Mononuclear cell (primary cell): ENCODE results near the gene RBM42. TPM values are rescaled to one million over a fixed set of nuclear protein-coding genes. Genes with fewer than 3 reads are reported as not detected.

ENCODE experiments used
- H3K27me3 ChIP-seq: 2 replicates; pipeline ENCODE4 v1.6.0; 2011; ENCODE audit warnings: low read length, control low read depth; ENCODE audit not compliant: insufficient read depth
- H3K4me1 ChIP-seq: 2 replicates; pipeline ENCODE4 v1.5.1; 2011; ENCODE audit warnings: mild to moderate bottlenecking, low read length, control low read depth; ENCODE audit not compliant: insufficient read depth
- H3K4me3 ChIP-seq: 2 replicates; pipeline ENCODE4 v1.5.1; 2011; ENCODE audit warnings: mild to moderate bottlenecking, low read length, moderate library complexity
- H3K9me3 ChIP-seq: 2 replicates; pipeline ENCODE4 v1.5.1; 2011; ENCODE audit warnings: low read depth, mild to moderate bottlenecking, control low read depth, low read length
- total RNA-seq: library from RNA; depleted of rRNA; stranded (reverse); fragments of >200 nt; gene quantifications from one replicate; pipeline ENCODE4 v1.2.3, GENCODE V29; 2012

RBM42 gene
- total RNA-seq, 1 donor: 16.0 TPM

GRCh38 chr19:35612559-35613321 lies 16.1 kb upstream of the RBM42 start, which contains the start of gene HAUS5:
Gene HAUS5 (plus strand): TSS chr19:35612735. CDS start chr19:35612795, 60 bp downstream.
- Histone ChIP-seq H3K9me3 (no peaks in the 10 kb centered on the region), H3K4me3 (peak within 1 kb of the TSS; percentile 62), H3K27me3 (no peaks in the 10 kb centered on the region), H3K4me1 (peaks cover 35% of the 10 kb centered on the region)

- Histone ChIP-seq H3K4me1 (peaks cover 35% of the 10 kb centered on the region), H3K4me3 (no peak overlapping the region), H3K9me3 (no peaks in the 10 kb centered on the region), H3K27me3 (no peaks in the 10 kb centered on the region)
These were observed 15.3 kb upstream of the RBM42 start for GRCh38 chr19:35613574-35613973.

DNA sequence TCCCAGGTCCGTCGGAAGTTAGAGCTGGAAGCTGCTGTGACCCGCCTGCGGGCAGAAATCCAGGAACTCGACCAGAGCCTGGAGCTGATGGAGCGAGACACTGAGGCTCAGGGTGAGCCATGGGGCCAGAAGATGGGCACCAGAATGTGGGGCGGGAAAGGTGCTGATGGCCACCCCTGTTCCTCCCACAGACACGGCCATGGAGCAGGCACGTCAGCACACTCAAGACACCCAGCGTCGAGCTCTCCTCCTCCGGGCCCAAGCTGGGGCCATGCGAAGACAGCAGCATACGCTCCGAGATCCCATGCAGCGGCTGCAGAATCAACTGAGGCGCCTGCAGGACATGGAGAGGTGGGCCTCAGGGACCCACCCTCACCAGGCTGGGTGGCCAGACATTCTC lies 13.8 kb upstream of the RBM42 start:
- peaks cover 25% of the 10 kb centered on the region for H3K4me1 ChIP-seq
- H3K27me3 ChIP-seq: no peaks in the 10 kb centered on the region
- no peaks in the 10 kb centered on the region for H3K9me3 ChIP-seq
- H3K4me3 ChIP-seq: no peak overlapping the region

DNA sequence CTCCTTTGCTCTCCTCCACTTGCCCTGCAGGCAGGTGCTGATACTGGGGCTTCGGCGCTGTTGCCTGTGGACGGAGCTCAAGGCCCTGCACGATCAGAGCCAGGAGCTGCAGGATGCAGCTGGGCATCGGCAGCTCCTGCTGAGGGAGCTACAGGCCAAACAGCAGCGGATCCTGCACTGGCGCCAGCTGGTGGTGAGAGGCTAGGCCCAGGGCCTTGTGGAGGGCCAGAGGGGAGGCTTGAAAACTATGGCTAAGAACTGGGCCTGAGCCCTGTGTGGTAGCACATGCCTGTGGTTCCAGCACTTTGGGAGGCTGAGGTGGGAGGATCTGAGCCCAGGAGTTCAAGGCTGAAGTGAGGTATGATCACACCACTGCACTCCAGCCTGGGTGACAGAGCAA lies 10.0 kb upstream of the RBM42 start:
- H3K4me3 ChIP-seq: no peak overlapping the region

DNA sequence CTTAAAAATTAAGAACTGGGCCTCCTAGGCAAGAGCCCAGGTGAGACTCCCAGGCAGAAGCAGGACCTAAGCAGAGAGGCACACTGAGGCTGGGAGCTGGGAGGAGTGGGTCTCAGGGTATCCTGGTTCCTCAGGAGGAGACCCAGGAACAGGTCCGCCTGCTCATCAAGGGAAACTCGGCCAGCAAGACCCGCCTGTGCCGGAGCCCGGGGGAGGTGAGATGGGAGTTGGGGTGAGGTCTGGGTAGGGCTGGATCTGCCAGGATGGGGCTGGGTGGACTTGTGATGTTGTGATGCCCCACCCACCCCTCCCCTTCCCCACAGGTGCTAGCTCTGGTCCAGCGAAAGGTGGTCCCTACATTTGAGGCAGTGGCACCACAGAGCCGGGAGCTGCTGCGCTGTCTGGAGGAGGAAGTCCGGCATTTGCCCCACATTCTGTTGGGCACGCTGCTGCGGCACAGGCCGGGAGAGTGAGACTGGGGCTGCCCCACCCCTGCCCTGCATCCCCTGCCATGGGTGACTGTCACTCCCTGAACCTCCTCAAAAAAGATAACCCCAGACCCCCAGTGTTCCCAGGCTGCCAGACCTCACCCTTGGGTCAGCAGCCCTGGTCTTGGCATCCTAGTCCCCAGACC lies 9.4 kb upstream of the RBM42 start:
- no peaks in the 10 kb centered on the region for H3K4me1 ChIP-seq
- H3K27me3 ChIP-seq: no peaks in the 10 kb centered on the region
- H3K4me3 ChIP-seq: no peak overlapping the region
- H3K9me3 ChIP-seq: no peaks in the 10 kb centered on the region

More for the DNA sequence above, 10.0 kb upstream of the RBM42 start:
- H3K27me3 ChIP-seq: no peaks in the 10 kb centered on the region
- no peaks in the 10 kb centered on the region for H3K9me3 ChIP-seq
- H3K4me1 ChIP-seq: no peaks in the 10 kb centered on the region

DNA sequence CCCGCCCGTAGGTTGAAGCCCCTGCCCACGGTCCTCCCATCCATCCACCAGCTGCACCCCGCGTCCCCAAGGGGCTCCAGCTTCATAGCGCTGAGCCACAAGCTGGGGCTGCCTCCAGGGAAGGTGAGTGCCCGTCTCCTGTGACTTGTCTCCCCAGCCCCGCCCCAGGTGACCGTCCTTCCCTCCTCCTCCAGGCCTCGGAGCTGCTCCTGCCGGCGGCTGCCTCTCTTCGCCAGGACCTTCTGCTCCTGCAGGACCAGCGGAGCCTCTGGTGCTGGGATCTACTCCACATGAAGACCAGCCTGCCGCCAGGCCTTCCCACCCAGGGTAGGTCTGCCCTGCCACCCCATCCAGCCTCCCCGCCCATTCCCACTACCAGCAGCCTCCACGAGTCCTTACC lies 8.8 kb upstream of the RBM42 start:
- Histone ChIP-seq H3K27me3 (no peaks in the 10 kb centered on the region), H3K9me3 (no peaks in the 10 kb centered on the region), H3K4me1 (no peaks in the 10 kb centered on the region), H3K4me3 (no peak overlapping the region)

DNA sequence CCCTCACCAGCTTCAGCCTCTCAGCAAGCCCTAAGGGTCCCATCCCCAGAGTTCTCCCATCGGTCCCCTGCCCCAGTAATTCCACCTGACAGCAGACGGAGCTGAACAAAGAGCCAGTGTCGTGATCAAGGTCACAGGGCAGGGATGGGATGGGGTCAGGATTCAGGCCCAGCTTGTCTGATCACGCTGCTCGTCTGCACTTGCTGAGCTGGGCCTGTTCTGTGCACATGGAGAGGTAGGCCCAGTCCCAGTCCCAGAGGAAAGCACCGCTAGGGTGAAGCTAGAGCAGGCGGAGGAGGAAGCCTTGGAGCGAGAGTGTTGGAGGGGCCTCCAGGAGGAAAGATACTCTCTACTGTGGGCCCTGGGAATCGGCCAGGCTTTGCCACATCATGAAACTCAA lies 7.1 kb upstream of the RBM42 start:
- H3K4me1 ChIP-seq: no peaks in the 10 kb centered on the region
- H3K27me3 ChIP-seq: no peaks in the 10 kb centered on the region
- no peak overlapping the region for H3K4me3 ChIP-seq
- H3K9me3 ChIP-seq: no peaks in the 10 kb centered on the region

GRCh38 chr19:35622750-35623149 lies 6.1 kb upstream of the RBM42 start:
- no peaks in the 10 kb centered on the region for H3K9me3 ChIP-seq
- H3K27me3 ChIP-seq: no peaks in the 10 kb centered on the region
- no peaks in the 10 kb centered on the region for H3K4me1 ChIP-seq
- no peak overlapping the region for H3K4me3 ChIP-seq

- H3K4me1 ChIP-seq: peaks cover 5% of the 10 kb centered on the region
- H3K9me3 ChIP-seq: no peaks in the 10 kb centered on the region
- no peak overlapping the region for H3K4me3 ChIP-seq
- no peaks in the 10 kb centered on the region for H3K27me3 ChIP-seq
These were observed 5.4 kb upstream of the RBM42 start for GRCh38 chr19:35623327-35624010.

GRCh38 chr19:35628264-35628564 lies 622 bp upstream of the RBM42 start:
- H3K27me3 ChIP-seq: no peaks in the 10 kb centered on the region

GRCh38 chr19:35629332-35629633 lies 447 bp downstream of the RBM42 start:
- H3K4me3 ChIP-seq: peak overlapping the region; percentile 88
- H3K4me1 ChIP-seq: peaks cover 15% of the 10 kb centered on the region
- no peaks in the 10 kb centered on the region for H3K27me3 ChIP-seq
- no peaks in the 10 kb centered on the region for H3K9me3 ChIP-seq

More at GRCh38 chr19:35628264-35628564, 622 bp upstream of the RBM42 start:
- Histone ChIP-seq H3K9me3 (no peaks in the 10 kb centered on the region), H3K4me3 (peak overlapping the region; percentile 88), H3K4me1 (peaks cover 15% of the 10 kb centered on the region)

DNA sequence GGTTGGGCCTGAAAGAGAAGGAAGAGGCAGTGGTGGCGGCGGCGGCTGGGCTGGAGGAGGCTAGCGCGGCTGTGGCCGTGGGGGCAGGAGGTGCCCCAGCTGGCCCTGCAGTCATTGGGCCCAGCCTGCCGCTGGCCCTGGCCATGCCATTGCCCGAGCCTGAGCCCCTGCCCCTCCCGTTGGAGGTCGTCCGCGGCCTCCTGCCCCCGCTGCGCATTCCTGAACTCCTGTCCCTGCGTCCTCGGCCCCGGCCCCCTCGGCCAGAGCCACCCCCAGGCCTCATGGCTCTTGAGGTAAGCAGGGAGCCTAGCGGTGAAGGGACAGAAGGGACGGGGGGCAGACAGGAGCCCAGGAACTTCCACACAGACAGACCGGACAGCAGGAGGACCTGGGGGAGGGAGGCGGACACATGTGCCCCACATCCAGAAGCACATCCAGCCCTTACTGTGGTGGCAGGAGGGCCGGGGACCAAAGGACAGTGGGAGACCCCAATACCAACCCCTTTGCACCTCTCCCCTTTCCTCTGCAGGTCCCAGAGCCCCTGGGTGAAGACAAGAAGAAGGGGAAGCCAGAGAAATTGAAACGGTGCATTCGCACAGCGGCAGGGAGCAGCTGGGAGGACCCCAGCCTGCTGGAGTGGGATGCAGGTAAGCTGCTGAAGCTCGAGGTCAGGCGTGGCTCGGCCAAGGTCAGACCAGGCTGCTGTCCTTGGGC lies 5.0 kb downstream of the RBM42 start:
- no peak overlapping the region for H3K4me3 ChIP-seq
- H3K9me3 ChIP-seq: no peaks in the 10 kb centered on the region
- H3K4me1 ChIP-seq: peaks cover 10% of the 10 kb centered on the region
- no peaks in the 10 kb centered on the region for H3K27me3 ChIP-seq

- no peak overlapping the region for H3K4me3 ChIP-seq
- no peaks in the 10 kb centered on the region for H3K9me3 ChIP-seq
These were observed 7.8 kb downstream of the RBM42 start for GRCh38 chr19:35636651-35637050.

GRCh38 chr19:35637165-35637564 lies 8.3 kb downstream of the RBM42 start:
- peaks cover 9% of the 10 kb centered on the region for H3K4me1 ChIP-seq
- H3K27me3 ChIP-seq: no peaks in the 10 kb centered on the region
- no peaks in the 10 kb centered on the region for H3K9me3 ChIP-seq
- no peak overlapping the region for H3K4me3 ChIP-seq

More at GRCh38 chr19:35636651-35637050, 7.8 kb downstream of the RBM42 start:
- peaks cover 4% of the 10 kb centered on the region for H3K4me1 ChIP-seq
- no peaks in the 10 kb centered on the region for H3K27me3 ChIP-seq

GRCh38 chr19:35639321-35639639 lies 10.4 kb downstream of the RBM42 start:
- Histone ChIP-seq H3K27me3 (no peaks in the 10 kb centered on the region), H3K9me3 (no peaks in the 10 kb centered on the region), H3K4me1 (peaks cover 19% of the 10 kb centered on the region), H3K4me3 (no peak overlapping the region)
